Measurements from ENCODE around the gene CD47. TPM values are rescaled to one million over a fixed set of nuclear protein-coding genes. Genes with fewer than 3 reads are reported as not detected.

The CD47 gene
- total and polyA plus RNA-seq, 8 donors = 15.9 to 154 (median 79.9) TPM

- H3K9me3 ChIP-seq = no peaks in the 10 kb centered on the region
- WGBS, 5 donors = 76 to 91% (median 83%) methylated on average over 9 of the region's 9 CpGs
- no peaks in the 10 kb centered on the region for H3K36me3 ChIP-seq
- DNase-seq = no peak
- H3K27me3 ChIP-seq = no peaks in the 10 kb centered on the region
- intact Hi-C loops (cut with DNase I; ENCODE audit: low total_unique reads) = no loop called here
- H3K4me1 ChIP-seq = peaks cover 0 to 7% (median 4%) of the 10 kb centered on the region in 4 donors
- TF ChIP-seq EP300 (IDR thresholded peaks at IDR 0.05) = no peak
- no peak for TF ChIP-seq CTCF (IDR thresholded peaks at IDR 0.05)
- no peak for TF ChIP-seq POLR2A (IDR thresholded peaks at IDR 0.05)
- TF ChIP-seq POLR2AphosphoS5 (IDR thresholded peaks at IDR 0.05) = no peak
- H3K27ac ChIP-seq = no peak overlapping the region
- H3K4me3 ChIP-seq = no peak overlapping the region
Measured at GRCh38 chr3:108099679-108100428, 9.0 kb upstream of the CD47 start.

- TF ChIP-seq CTCF (IDR thresholded peaks at IDR 0.05) = no peak
- no peak for TF ChIP-seq POLR2A (IDR thresholded peaks at IDR 0.05)
- TF ChIP-seq POLR2AphosphoS5 (IDR thresholded peaks at IDR 0.05) = no peak
- TF ChIP-seq EP300 (IDR thresholded peaks at IDR 0.05) = no peak
- no peak overlapping the region for H3K4me3 ChIP-seq
- peaks cover 0 to 1% (median 0%) of the 10 kb centered on the region in 4 donors for H3K4me1 ChIP-seq
- no peaks in the 10 kb centered on the region for H3K36me3 ChIP-seq
- no peak overlapping the region for H3K27ac ChIP-seq
- 62 to 81% (median 76%) methylated on average over 3 of the region's 3 CpGs for WGBS, 5 donors
- H3K9me3 ChIP-seq = no peaks in the 10 kb centered on the region
- H3K27me3 ChIP-seq = no peaks in the 10 kb centered on the region
- DNase-seq = no peak
- intact Hi-C loops (cut with DNase I; ENCODE audit: low total_unique reads) = no loop called here
Measured at GRCh38 chr3:108099244-108099643, 8.4 kb upstream of the CD47 start.

- Histone ChIP-seq H3K36me3 (no peaks in the 10 kb centered on the region), H3K4me3 (no peak overlapping the region), H3K27me3 (no peaks in the 10 kb centered on the region), H3K27ac (no peak overlapping the region), H3K9me3 (no peaks in the 10 kb centered on the region), H3K4me1 (no peaks in the 10 kb centered on the region)
- DNase-seq = no peak
- intact Hi-C loops (cut with DNase I; ENCODE audit: low total_unique reads) = no loop called here
- WGBS, 5 donors = 88 to 98% (median 92%) methylated on average over 2 of the region's 2 CpGs
- no peak for TF ChIP-seq POLR2AphosphoS5 (IDR thresholded peaks at IDR 0.05)
- no peak for TF ChIP-seq CTCF (IDR thresholded peaks at IDR 0.05)
- TF ChIP-seq POLR2A (IDR thresholded peaks at IDR 0.05) = no peak
- TF ChIP-seq EP300 (IDR thresholded peaks at IDR 0.05) = no peak
Measured at GRCh38 chr3:108098003-108098370, 7.2 kb upstream of the CD47 start.

- Histone ChIP-seq H3K27ac (no peak overlapping the region), H3K27me3 (no peaks in the 10 kb centered on the region), H3K4me3 (no peak overlapping the region), H3K4me1 (no peaks in the 10 kb centered on the region), H3K36me3 (no peaks in the 10 kb centered on the region), H3K9me3 (no peaks in the 10 kb centered on the region)
- DNase-seq = no peak
- intact Hi-C loops (cut with DNase I; ENCODE audit: low total_unique reads) = no loop called here
- no peak for TF ChIP-seq EP300 (IDR thresholded peaks at IDR 0.05)
- TF ChIP-seq CTCF (IDR thresholded peaks at IDR 0.05) = no peak
- TF ChIP-seq POLR2AphosphoS5 (IDR thresholded peaks at IDR 0.05) = no peak
- TF ChIP-seq POLR2A (IDR thresholded peaks at IDR 0.05) = no peak
- WGBS, 5 donors = 89 to 92% (median 90%) methylated on average over 8 of the region's 8 CpGs
Measured at GRCh38 chr3:108097322-108098002, 6.6 kb upstream of the CD47 start.

Data from stomach (tissue), 9 donors.